ENCODE measurements around the gene APPL2.

The APPL2 gene

DNA sequence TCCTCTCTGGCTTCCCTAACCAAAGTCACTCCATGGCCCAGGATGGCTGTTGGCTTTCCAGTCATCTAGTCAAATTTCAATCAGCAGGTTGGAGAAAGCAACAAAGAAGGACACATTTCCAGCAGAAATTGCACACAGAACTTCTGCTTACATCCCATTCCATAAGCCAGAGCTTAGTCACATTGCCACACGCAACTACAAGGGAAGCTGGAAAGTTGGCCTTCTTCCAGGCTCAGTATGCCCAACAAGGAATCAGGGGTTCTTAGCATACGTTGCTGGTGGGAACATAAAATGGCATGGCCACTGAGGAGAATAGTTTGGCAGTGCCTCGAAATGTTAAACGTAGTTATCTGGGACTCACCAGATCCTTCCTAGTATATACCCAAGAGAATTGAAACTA is 9.3 kb upstream of the APPL2 start:
- no peak overlapping the region for H3K4me3 ChIP-seq
- H3K27ac ChIP-seq: no peak overlapping the region
- no peaks in the 10 kb centered on the region for H3K9me3 ChIP-seq (ENCODE audit: low read depth, low read length)
- H3K36me3 ChIP-seq (ENCODE audit: insufficient read depth, low read length): no peaks in the 10 kb centered on the region
- DNase-seq (ENCODE audit: low read depth, low spot score): no peak
- no peak overlapping the region for H3K9ac ChIP-seq (ENCODE audit: insufficient read length)
- TF ChIP-seq FOXP2 (optimal IDR thresholded peaks at IDR 0.05; ENCODE audit: control extremely low read depth, extremely low read length, insufficient read depth) (no peak), POLR2AphosphoS5 (IDR thresholded peaks at IDR 0.05; ENCODE audit: borderline replicate concordance, low read depth, low read length) (no peak), EZH2 (IDR thresholded peaks at IDR 0.05) (no peak)

DNA sequence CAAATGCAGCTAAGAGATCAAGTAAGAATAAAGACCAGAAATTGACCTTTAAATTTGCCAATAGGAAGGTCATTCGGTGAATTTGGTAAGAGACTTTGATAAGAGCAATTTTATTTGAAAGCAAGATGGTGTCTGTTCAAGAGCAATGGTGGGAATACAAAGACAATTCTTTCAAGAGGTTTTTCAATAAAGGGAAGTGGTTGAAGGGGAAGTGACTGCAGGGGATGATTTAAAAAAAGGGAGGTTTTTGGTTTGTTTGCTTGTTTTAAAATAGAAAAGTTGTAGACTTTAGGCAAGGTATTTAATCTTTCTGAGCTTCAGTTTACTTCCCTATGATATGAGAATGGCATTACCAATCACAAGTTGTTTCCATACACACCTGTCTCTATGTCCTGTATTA is 4.3 kb upstream of the APPL2 start:
- TF ChIP-seq EZH2 (IDR thresholded peaks at IDR 0.05) (no peak), FOXP2 (optimal IDR thresholded peaks at IDR 0.05; ENCODE audit: control extremely low read depth, extremely low read length, insufficient read depth) (no peak), POLR2AphosphoS5 (IDR thresholded peaks at IDR 0.05; ENCODE audit: borderline replicate concordance, low read depth, low read length) (no peak)
- Histone ChIP-seq H3K36me3 (ENCODE audit: insufficient read depth, low read length) (no peaks in the 10 kb centered on the region), H3K9ac (ENCODE audit: insufficient read length) (no peak overlapping the region), H3K27ac (no peak overlapping the region), H3K9me3 (ENCODE audit: low read depth, low read length) (no peaks in the 10 kb centered on the region), H3K4me3 (no peak overlapping the region)
- no peak for DNase-seq (ENCODE audit: low read depth, low spot score)

DNA sequence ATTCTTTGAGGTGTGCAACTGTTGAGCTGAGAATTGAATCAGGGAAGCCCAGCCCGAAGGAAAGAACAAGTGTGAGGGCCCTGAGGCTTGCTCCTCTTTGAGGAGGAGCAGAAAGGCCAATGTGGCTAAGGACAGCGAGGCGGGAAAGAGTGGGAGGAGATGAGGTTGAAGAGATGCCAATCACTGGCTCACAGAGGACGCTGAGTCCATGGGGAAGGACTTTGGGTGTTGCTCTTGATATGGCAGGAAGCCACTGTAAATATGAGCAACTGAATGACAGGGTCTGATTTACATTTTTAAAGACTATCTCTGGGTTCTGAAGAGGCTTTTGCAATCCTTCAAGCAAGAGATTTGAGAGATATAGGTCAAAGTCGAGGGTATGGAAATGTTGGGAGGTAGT is 3.3 kb upstream of the APPL2 start:
- TF ChIP-seq EZH2 (IDR thresholded peaks at IDR 0.05) (no peak), POLR2AphosphoS5 (IDR thresholded peaks at IDR 0.05; ENCODE audit: borderline replicate concordance, low read depth, low read length) (no peak), FOXP2 (optimal IDR thresholded peaks at IDR 0.05; ENCODE audit: control extremely low read depth, extremely low read length, insufficient read depth) (no peak)
- no peaks in the 10 kb centered on the region for H3K9me3 ChIP-seq (ENCODE audit: low read depth, low read length)
- no peak overlapping the region for H3K9ac ChIP-seq (ENCODE audit: insufficient read length)
- H3K36me3 ChIP-seq (ENCODE audit: insufficient read depth, low read length): no peaks in the 10 kb centered on the region
- H3K4me3 ChIP-seq: no peak overlapping the region
- no peak overlapping the region for H3K27ac ChIP-seq
- DNase-seq (ENCODE audit: low read depth, low spot score): no peak

DNA sequence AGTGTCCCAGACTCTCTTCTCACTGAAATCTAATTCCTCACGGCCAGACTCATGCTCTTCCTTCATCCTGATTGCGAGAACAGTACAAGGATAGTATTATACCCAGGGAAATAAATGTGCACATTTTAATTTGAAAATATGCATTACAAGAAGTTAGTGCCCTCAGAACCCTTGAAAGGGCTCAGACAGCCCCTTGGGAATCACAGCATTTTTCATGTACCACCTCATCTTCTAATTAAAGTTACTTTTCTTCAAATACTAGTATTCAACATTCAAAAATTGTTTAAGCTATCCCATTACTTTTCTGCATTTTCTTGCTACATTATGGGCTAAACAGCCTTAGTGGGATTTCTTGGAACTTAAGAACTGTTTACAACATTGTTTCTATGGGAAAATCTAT is 1.7 kb upstream of the APPL2 start:
- H3K9ac ChIP-seq (ENCODE audit: insufficient read length): no peak overlapping the region
- no peaks in the 10 kb centered on the region for H3K36me3 ChIP-seq (ENCODE audit: insufficient read depth, low read length)
- no peak for TF ChIP-seq EZH2 (IDR thresholded peaks at IDR 0.05)
- no peak for TF ChIP-seq FOXP2 (optimal IDR thresholded peaks at IDR 0.05; ENCODE audit: control extremely low read depth, extremely low read length, insufficient read depth)
- no peak for TF ChIP-seq POLR2AphosphoS5 (IDR thresholded peaks at IDR 0.05; ENCODE audit: borderline replicate concordance, low read depth, low read length)
- DNase-seq (ENCODE audit: low read depth, low spot score): no peak
- H3K4me3 ChIP-seq: no peak overlapping the region
- no peaks in the 10 kb centered on the region for H3K9me3 ChIP-seq (ENCODE audit: low read depth, low read length)
- no peak overlapping the region for H3K27ac ChIP-seq

DNA sequence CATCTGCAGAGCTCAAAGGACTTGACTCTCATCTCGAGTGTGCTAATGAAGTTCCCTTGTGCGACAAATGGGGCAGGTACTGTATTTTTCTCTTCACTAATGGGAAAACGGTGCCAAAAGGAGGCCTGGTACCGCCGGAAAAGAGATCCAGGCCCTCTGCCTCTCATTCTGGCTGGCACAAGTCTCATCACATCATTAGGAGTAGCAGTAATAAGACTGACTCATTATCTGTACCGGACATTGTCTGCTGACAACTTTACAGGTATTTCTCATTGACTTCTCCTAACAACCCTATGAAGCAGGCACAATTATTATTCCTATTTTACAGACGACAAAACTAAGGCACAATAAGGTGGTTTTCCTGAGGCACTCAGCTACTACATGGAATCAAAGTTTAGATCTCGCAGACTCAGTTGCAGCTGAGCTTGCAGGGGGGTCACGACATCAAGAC is 668 bp downstream of the APPL2 start:
- Histone ChIP-seq H3K36me3 (ENCODE audit: insufficient read depth, low read length) (no peaks in the 10 kb centered on the region), H3K4me3 (peak overlapping the region; percentile 92), H3K9ac (ENCODE audit: insufficient read length) (peak overlapping the region; percentile 71), H3K27ac (no peak overlapping the region), H3K9me3 (ENCODE audit: low read depth, low read length) (no peaks in the 10 kb centered on the region)
- DNase-seq (ENCODE audit: low read depth, low spot score): no peak
- TF ChIP-seq POLR2AphosphoS5 (IDR thresholded peaks at IDR 0.05; ENCODE audit: borderline replicate concordance, low read depth, low read length) (no peak), EZH2 (IDR thresholded peaks at IDR 0.05) (no peak), FOXP2 (optimal IDR thresholded peaks at IDR 0.05; ENCODE audit: control extremely low read depth, extremely low read length, insufficient read depth) (no peak)

DNA sequence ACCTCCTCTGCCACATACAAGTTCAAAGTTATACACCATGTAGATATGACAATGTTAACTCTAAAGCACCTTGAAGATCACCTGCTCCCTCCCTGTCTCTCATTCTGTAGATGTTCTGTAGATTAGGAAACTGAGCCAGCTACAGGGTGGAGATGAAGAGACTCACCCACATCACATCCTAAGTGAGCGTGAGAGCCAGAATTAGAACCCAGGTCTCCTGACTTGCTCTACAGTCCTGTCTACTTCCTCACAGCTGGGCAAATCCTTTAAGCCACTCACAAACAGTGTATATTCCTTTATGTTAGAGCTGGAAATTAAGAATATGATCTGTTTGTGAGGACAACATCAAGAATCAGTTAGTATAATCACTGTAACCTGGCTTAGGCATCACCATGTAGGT is 1.8 kb downstream of the APPL2 start:
- peak overlapping the region; percentile 71 for H3K9ac ChIP-seq (ENCODE audit: insufficient read length)
- H3K36me3 ChIP-seq (ENCODE audit: insufficient read depth, low read length): no peaks in the 10 kb centered on the region
- H3K27ac ChIP-seq: no peak overlapping the region
- TF ChIP-seq FOXP2 (optimal IDR thresholded peaks at IDR 0.05; ENCODE audit: control extremely low read depth, extremely low read length, insufficient read depth) (no peak), EZH2 (IDR thresholded peaks at IDR 0.05) (no peak), POLR2AphosphoS5 (IDR thresholded peaks at IDR 0.05; ENCODE audit: borderline replicate concordance, low read depth, low read length) (no peak)
- H3K9me3 ChIP-seq (ENCODE audit: low read depth, low read length): no peaks in the 10 kb centered on the region
- no peak overlapping the region for H3K4me3 ChIP-seq
- no peak for DNase-seq (ENCODE audit: low read depth, low spot score)

DNA sequence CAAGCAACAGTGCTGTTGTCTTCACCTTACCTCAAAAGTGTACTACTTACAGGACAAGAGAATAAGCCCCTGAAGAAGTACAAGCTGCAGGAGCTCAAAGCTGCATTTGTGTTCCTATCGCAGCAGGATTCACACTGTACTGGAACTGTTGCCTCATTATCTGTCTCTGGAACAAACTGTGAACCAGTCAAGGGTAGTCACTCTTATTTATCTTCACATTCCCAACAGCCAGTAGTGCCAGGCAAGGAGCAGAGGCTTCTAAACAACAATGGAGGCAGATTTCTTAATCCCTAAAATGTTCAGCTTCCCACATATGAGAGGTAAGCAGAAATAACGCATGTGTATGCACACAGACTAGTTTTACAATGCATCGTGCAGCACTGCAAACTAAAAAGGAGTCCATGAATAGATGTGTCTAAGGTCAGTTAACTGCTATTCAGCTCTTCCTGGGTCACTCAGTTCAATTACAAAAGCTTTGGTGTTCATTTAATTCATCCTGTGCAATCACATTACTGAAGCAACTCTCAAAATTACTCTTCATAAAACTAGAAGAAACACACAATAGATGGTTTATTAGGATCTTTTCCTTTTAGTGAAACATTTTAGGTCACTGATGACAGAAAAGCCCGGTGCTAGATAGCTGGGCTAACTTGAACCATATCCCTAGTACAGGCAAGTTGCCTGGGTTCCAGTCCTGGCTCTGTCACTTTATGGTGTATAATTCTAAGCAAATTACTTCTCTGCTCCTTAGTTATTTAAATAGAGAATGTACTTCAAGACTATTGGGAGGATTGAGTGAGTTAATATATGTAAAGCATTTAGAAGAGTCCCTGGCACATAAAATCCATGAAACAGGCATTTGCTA is 2.7 kb downstream of the APPL2 start:
- no peak for TF ChIP-seq POLR2AphosphoS5 (IDR thresholded peaks at IDR 0.05; ENCODE audit: borderline replicate concordance, low read depth, low read length)
- TF ChIP-seq EZH2 (IDR thresholded peaks at IDR 0.05): no peak
- no peak for TF ChIP-seq FOXP2 (optimal IDR thresholded peaks at IDR 0.05; ENCODE audit: control extremely low read depth, extremely low read length, insufficient read depth)
- Histone ChIP-seq H3K4me3 (no peak overlapping the region), H3K27ac (no peak overlapping the region), H3K36me3 (ENCODE audit: insufficient read depth, low read length) (no peaks in the 10 kb centered on the region), H3K9me3 (ENCODE audit: low read depth, low read length) (no peaks in the 10 kb centered on the region), H3K9ac (ENCODE audit: insufficient read length) (no peak overlapping the region)
- no peak for DNase-seq (ENCODE audit: low read depth, low spot score)

DNA sequence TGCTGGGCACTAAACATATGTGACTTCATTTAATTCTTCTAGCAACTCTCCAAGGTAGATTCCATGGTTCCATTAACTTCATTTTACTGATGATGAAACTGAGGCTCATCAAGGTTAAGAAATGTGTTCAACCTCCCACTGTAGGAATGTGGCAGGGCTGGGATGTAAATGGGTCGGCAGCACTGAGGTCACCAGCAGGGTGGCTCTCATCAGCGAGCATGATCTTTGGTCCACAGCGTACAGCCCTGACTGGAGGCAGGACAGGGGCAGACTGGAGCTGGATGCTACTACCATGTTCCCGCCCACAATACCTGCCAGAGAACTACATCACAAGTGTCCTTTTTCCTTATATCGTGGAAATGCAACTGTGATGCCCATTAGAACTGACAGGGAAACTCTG is 4.6 kb downstream of the APPL2 start:
- H3K27ac ChIP-seq: no peak overlapping the region
- peaks cover 9% of the 10 kb centered on the region; the same call in 1 of the 2 replicates for H3K36me3 ChIP-seq (ENCODE audit: insufficient read depth, low read length)
- no peak overlapping the region for H3K4me3 ChIP-seq
- TF ChIP-seq EZH2 (IDR thresholded peaks at IDR 0.05) (no peak), FOXP2 (optimal IDR thresholded peaks at IDR 0.05; ENCODE audit: control extremely low read depth, extremely low read length, insufficient read depth) (no peak), POLR2AphosphoS5 (IDR thresholded peaks at IDR 0.05; ENCODE audit: borderline replicate concordance, low read depth, low read length) (no peak)
- DNase-seq (ENCODE audit: low read depth, low spot score): no peak
- no peak overlapping the region for H3K9ac ChIP-seq (ENCODE audit: insufficient read length)
- no peaks in the 10 kb centered on the region for H3K9me3 ChIP-seq (ENCODE audit: low read depth, low read length)

All from SK-N-MC (cell line).